VCaP (cell line): Measurements from ENCODE around the gene TMCO5A.

Experiments
- H3K27ac ChIP-seq: fragments of 450-650 bp; 2 replicates; pipeline ENCODE4 v1.5.1; 2017
- TF ChIP-seq, protein P1 (sequence below): fragments of 450-650 bp; conservative IDR thresholded peaks from 2 replicates; pipeline ENCODE4 v1.5.1; 2017; ENCODE audit warnings: mild to moderate bottlenecking, moderate library complexity

Gene TMCO5A

GRCh38 chr15:37973856-37974255 lies 39.4 kb downstream of the TMCO5A start:
- TF ChIP-seq, protein P1, sequence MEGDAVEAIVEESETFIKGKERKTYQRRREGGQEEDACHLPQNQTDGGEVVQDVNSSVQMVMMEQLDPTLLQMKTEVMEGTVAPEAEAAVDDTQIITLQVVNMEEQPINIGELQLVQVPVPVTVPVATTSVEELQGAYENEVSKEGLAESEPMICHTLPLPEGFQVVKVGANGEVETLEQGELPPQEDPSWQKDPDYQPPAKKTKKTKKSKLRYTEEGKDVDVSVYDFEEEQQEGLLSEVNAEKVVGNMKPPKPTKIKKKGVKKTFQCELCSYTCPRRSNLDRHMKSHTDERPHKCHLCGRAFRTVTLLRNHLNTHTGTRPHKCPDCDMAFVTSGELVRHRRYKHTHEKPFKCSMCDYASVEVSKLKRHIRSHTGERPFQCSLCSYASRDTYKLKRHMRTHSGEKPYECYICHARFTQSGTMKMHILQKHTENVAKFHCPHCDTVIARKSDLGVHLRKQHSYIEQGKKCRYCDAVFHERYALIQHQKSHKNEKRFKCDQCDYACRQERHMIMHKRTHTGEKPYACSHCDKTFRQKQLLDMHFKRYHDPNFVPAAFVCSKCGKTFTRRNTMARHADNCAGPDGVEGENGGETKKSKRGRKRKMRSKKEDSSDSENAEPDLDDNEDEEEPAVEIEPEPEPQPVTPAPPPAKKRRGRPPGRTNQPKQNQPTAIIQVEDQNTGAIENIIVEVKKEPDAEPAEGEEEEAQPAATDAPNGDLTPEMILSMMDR = no peak
- H3K27ac ChIP-seq = no peak overlapping the region

DNA sequence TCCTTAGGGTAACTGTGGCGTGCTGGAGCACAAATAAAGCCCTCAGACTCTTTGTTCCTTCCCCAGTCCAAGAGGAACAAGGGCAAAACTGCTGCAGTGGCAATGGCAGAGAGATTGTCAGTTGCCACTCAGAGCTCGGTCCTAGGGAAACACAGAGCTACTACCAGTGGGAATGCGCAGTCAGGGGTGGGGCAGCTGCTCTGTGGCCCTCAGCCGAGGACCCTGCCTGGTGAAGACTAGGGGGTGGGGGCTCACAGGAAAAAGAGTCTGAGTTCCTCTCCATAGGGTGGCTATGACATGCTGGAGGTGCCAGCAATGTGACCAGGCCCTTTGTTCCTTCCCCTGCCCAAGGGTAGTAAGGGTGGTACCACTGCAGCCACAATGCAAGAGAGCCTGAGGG lies 43.8 kb downstream of the TMCO5A start:
- TF ChIP-seq, protein P1 = no peak
- no peak overlapping the region for H3K27ac ChIP-seq

GRCh38 chr15:37979671-37980409 lies 45.4 kb downstream of the TMCO5A start:
- TF ChIP-seq, protein P1 = no peak
- H3K27ac ChIP-seq = no peak overlapping the region

DNA sequence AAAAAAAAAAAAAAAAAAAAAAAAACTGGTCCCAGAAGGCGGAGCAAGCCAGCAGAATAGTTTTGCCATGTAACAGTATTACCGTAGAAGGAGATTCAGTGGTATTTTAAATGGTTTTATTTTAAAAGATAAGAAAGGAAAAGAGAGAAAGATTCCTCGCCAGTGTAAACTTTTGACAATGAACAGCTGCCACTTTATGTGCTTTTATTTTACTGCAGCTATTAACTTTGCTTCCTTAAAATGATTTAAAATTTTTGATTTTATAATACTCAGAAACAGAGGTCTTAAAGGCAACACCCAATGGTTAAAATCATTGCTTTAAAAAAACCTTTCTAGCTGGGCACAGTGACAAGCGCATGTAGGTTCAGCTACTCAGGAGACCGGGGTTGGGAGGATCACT lies 46.8 kb downstream of the TMCO5A start:
- TF ChIP-seq, protein P1 = no peak
- no peak overlapping the region for H3K27ac ChIP-seq

GRCh38 chr15:37981775-37982174 lies 47.3 kb downstream of the TMCO5A start:
- H3K27ac ChIP-seq = no peak overlapping the region
- TF ChIP-seq, protein P1 = peak; percentile 73

DNA sequence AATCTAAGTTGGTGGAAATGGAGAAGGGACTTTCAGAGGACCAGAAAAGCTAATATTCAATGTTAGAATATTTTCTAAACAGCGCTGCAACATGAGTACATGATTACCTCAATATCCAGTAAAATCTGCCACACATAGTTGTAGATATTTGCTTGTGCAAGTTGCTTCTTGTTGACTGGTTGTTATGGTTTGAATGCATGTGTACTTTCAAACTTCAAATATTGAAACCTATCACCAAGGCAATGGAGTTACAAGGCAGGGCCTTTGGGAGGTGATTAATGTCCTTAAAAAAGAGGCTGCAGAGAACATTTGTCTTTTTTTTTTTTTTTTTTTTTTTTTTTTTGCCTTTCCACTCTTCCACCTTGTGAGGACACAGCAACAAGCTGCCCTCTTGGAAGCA lies 49.9 kb downstream of the TMCO5A start:
- H3K27ac ChIP-seq = no peak overlapping the region

DNA sequence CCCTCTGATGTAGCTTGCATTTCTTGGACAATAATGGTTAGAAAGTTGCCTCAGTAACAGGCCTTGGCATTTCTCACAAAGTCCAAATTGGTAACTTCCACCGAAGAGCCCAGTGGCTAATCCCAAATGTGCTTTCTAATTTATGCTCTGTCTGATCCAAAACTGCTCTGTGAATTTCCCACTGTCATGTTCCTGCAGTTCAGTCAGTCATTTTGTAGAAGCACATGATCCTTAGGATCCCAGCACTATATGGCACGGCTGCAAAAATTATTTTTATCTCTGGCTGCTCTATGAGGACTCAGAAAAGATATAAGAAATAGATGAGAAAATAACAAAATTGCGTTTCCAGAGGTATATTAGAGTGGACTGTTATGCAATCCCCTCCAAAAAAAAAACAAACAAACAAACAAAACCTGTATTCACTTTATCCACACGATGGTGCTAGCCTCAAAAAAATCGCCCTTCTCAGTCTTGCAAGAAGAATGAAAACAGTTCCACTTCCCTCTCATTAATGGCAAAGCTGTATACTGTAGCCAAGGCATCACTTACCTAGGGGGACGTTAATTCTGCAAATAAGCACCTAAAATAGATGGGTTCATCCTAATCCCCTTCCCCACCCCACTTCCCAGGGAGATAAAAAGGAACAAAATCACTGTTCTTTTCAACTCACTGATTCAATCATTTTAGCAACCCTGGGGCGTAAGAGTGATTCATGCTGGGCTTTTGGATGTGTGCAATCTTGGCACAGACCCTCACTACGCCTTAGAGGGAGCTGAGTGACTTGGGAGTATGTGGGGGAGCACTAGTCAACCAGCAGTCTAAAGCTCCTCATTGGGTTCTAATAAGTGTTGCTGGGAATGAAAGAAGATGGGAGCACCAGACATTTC lies 61.3 kb downstream of the TMCO5A start:
- H3K27ac ChIP-seq = no peak overlapping the region
- TF ChIP-seq, protein P1 = peak; percentile 75

More for the DNA sequence above, 49.9 kb downstream of the TMCO5A start:
- TF ChIP-seq, protein P1 = no peak
